Esophagus muscularis mucosa (tissue), 3 donors: ENCODE results near the gene EEF1A1.

Source experiments
- POLR2A ChIP-seq: fragments of 450-650 bp; IDR thresholded peaks from one replicate; pipeline ENCODE4 v1.6.1; 2017; ENCODE audit warnings: antibody characterized with exemption, moderate library complexity, mild to moderate bottlenecking, low read depth
- POLR2AphosphoS5 ChIP-seq, 2 donors: sonication (generic); formaldehyde crosslinking; IDR thresholded peaks; one replicate each; pipeline ENCODE4 v1.6.1; 2017; ENCODE audit warnings: antibody characterized with exemption in 2 of 2
- TF ChIP-seq, protein P1 (sequence below), 3 experiments: fragments of 200-600 bp in 2 of 3; fragments of 450-650 bp in 1 of 3; sonication (generic) in 2 of 3; IDR thresholded peaks; one replicate each; pipeline ENCODE4 v1.5.1; 2017 to 2019; ENCODE audit warnings: antibody characterized with exemption in 3 of 3, mild to moderate bottlenecking in 2 of 3, moderate library complexity in 1 of 3

DNA sequence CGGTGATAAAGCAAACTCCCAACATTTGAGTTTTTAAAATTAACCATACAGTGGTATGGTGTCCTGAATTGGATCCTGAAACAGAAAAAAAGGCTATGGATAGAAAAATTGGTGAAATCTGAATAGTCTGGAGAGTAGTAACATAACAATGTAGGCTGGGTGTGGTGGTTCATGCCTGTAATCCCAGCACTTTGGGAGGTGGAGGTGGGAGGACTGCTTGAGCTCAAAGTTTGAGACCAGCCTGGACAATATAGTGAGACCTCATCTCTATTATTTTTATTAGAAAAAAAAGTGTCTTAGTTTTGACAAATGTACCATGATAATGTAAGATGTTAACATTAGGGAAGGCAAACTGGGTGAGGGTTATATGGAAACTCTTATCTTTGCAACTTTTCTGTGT, 11.0 kb downstream of the EEF1A1 start:
- TF ChIP-seq, protein P1, sequence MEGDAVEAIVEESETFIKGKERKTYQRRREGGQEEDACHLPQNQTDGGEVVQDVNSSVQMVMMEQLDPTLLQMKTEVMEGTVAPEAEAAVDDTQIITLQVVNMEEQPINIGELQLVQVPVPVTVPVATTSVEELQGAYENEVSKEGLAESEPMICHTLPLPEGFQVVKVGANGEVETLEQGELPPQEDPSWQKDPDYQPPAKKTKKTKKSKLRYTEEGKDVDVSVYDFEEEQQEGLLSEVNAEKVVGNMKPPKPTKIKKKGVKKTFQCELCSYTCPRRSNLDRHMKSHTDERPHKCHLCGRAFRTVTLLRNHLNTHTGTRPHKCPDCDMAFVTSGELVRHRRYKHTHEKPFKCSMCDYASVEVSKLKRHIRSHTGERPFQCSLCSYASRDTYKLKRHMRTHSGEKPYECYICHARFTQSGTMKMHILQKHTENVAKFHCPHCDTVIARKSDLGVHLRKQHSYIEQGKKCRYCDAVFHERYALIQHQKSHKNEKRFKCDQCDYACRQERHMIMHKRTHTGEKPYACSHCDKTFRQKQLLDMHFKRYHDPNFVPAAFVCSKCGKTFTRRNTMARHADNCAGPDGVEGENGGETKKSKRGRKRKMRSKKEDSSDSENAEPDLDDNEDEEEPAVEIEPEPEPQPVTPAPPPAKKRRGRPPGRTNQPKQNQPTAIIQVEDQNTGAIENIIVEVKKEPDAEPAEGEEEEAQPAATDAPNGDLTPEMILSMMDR (IDR thresholded peaks at IDR 0.05), result no peak
- TF ChIP-seq POLR2A, result no peak
- no peak for TF ChIP-seq POLR2AphosphoS5 (IDR thresholded peaks at IDR 0.05)
